SU-DHL-6 (cell line): Measurements from ENCODE around the gene TOM1L2.

Experiments
- H2AFZ ChIP-seq: fragments of 200-600 bp; sonication (generic); 2 replicates; pipeline ENCODE4 v1.6.1; 2014; ENCODE audit warnings: low read depth, mild to moderate bottlenecking, moderate library complexity, mixed read lengths, antibody characterized with exemption, low read length; ENCODE audit not compliant: severe bottlenecking
- H3F3A ChIP-seq: fragments of 200-600 bp; shearing (Covaris generic); 2 replicates; pipeline ENCODE4 v1.6.0; 2016; ENCODE audit warnings: antibody characterized with exemption, mild to moderate bottlenecking; ENCODE audit not compliant: insufficient read depth
- H3K27ac ChIP-seq: fragments of 200-600 bp; sonication (generic); 2 replicates; pipeline ENCODE4 v1.5.1; 2016; ENCODE audit warnings: low read depth, mild to moderate bottlenecking, low read length, moderate library complexity, mixed read lengths
- H3K27me3 ChIP-seq: fragments of 200-600 bp; sonication (generic), shearing (Covaris generic); 2 replicates; pipeline ENCODE4 v1.6.0; 2014; ENCODE audit warnings: mild to moderate bottlenecking, low read length
- H3K36me3 ChIP-seq: fragments of 200-600 bp; sonication (generic); 2 replicates; pipeline ENCODE4 v1.6.1; 2014; ENCODE audit warnings: mild to moderate bottlenecking, low read length, mixed read lengths
- H3K4me2 ChIP-seq: fragments of 300-600, 200-600 bp; shearing (Covaris generic), sonication (generic); 2 replicates; pipeline ENCODE4 v1.6.0; 2014; ENCODE audit warnings: low read length, low read depth, mild to moderate bottlenecking; ENCODE audit not compliant: poor library complexity, severe bottlenecking
- H3K4me3 ChIP-seq: fragments of 200-600 bp; sonication (generic); 2 replicates; pipeline ENCODE4 v1.5.1; 2014; ENCODE audit warnings: antibody characterized with exemption, low read length, mild to moderate bottlenecking, mixed read lengths; ENCODE audit not compliant: insufficient read depth, poor library complexity, severe bottlenecking
- H3K79me2 ChIP-seq: fragments of 200-600 bp; sonication (generic); 2 replicates; pipeline ENCODE4 v1.6.1; 2014; ENCODE audit warnings: mild to moderate bottlenecking, low read length, moderate library complexity; ENCODE audit not compliant: insufficient read depth
- H3K9ac ChIP-seq: fragments of 200-600 bp; sonication (generic); 2 replicates; pipeline ENCODE4 v1.7.0; 2014; ENCODE audit warnings: mild to moderate bottlenecking, low read length
- H3K9me2 ChIP-seq: fragments of 200-600 bp; sonication (generic); replicated peaks from 2 replicates; pipeline ENCODE4 v1.6.1; 2014; ENCODE audit warnings: low read length; ENCODE audit not compliant: insufficient read depth
- H3K9me3 ChIP-seq: fragments of 200-600 bp; sonication (generic); 2 replicates; pipeline ENCODE4 v1.6.1; 2014; ENCODE audit warnings: low read length, mixed read lengths; ENCODE audit not compliant: insufficient read depth
- H4K20me1 ChIP-seq: fragments of 200-600 bp; sonication (generic); 2 replicates; pipeline ENCODE4 v1.6.1; 2014; ENCODE audit warnings: low read depth, mild to moderate bottlenecking, antibody characterized with exemption, low read length, moderate library complexity, mixed read lengths
- CTCF ChIP-seq: fragments of 200-600 bp; sonication (generic); IDR thresholded peaks from one replicate; pipeline ENCODE4 v1.5.1; 2017; ENCODE audit warnings: antibody characterized with exemption, mild to moderate bottlenecking, low read length, moderate library complexity; ENCODE audit not compliant: insufficient read depth, poor library complexity, severe bottlenecking
- EZH2phosphoT487 ChIP-seq: fragments of 200-600 bp; sonication (generic), shearing (Covaris generic); conservative IDR thresholded peaks from 2 replicates; pipeline ENCODE4 v1.6.1; 2018; ENCODE audit warnings: mild to moderate bottlenecking, antibody characterized with exemption, low read length, moderate library complexity, mixed read lengths

The TOM1L2 gene

GRCh38 chr17:17804007-17804406 lies 168.2 kb downstream of the TOM1L2 start:
- H3K9me2 ChIP-seq = no peaks in the 10 kb centered on the region
- no peak overlapping the region for H3K27ac ChIP-seq
- H3K4me3 ChIP-seq = no peak overlapping the region
- no peaks in the 10 kb centered on the region for H3K36me3 ChIP-seq
- no peak overlapping the region for H3K9ac ChIP-seq
- no peak overlapping the region for H3K4me2 ChIP-seq
- no peak for TF ChIP-seq EZH2phosphoT487
- TF ChIP-seq CTCF = no peak
- H2AFZ ChIP-seq = no peak overlapping the region
- no peaks in the 10 kb centered on the region for H3K9me3 ChIP-seq
- H4K20me1 ChIP-seq = no peaks in the 10 kb centered on the region
- H3K79me2 ChIP-seq = no peaks in the 10 kb centered on the region
- H3F3A ChIP-seq = no peaks in the 10 kb centered on the region
- H3K27me3 ChIP-seq = no peaks in the 10 kb centered on the region

DNA sequence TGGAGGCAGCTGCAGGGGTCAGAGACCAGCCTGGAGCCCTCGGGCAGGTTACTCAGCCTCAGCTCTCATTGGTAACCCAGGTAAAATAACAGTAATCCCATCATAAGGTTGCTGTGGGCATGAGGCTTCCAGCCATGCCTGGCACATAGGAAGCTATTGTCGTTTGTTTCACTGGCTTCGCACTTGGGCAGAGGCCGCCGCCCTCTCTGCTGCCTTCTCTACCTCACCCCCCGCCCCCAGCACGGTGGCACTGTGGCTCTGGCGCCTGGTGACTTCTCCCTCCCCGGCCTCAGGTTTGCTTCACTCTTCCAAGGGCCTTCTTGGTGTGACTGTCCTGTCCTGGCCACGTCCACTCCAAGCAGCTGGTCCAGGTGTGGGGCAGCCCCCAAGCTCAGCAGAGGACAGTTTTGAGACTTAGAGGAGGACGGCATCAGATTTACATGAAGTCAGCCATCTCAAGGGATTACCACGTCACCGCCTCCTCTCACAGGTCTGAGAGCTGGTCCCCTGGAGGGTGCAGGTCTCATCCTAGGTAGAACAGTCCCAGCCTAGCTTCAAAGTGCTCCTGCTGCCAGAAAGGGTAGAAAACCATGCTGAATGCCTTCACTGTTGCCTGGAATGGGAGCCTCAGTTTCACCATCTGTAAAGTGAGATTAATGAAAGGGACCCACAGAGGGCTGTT lies 170.3 kb downstream of the TOM1L2 start:
- Histone ChIP-seq H4K20me1 (no peaks in the 10 kb centered on the region), H3K36me3 (no peaks in the 10 kb centered on the region), H3K9ac (no peak overlapping the region)

DNA sequence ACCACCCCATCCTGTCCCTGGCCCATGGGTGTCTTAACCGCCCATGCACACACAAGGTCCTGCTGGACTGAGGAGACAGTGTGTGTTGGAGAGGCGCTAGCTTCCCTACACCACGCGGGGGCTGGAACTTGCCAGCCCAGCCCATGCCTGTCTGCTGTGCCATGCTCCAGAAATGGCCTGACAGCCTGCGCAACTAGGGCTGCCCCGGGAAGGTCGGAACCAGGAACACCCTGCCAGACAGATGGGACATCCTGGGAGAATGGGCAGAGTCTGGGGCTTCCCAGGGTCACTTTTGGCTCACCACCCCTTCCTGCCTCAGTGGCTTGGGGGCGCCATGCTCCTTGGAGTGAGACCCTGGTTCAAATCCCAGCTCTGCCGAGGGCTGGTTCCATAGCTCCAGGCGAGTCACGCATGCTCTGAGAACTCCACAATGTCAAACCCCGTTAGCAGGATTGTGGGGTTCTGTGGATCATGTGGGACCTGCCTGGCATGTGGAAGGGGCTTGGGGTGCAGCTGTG lies 171.6 kb downstream of the TOM1L2 start:
- Histone ChIP-seq H3K36me3 (no peaks in the 10 kb centered on the region), H3K79me2 (no peaks in the 10 kb centered on the region), H4K20me1 (no peaks in the 10 kb centered on the region), H3K27me3 (no peaks in the 10 kb centered on the region), H3F3A (no peaks in the 10 kb centered on the region), H2AFZ (no peak overlapping the region), H3K9ac (no peak overlapping the region), H3K9me2 (no peaks in the 10 kb centered on the region), H3K9me3 (no peaks in the 10 kb centered on the region), H3K4me2 (no peak overlapping the region), H3K27ac (no peak overlapping the region), H3K4me3 (no peak overlapping the region)
- no peak for TF ChIP-seq CTCF
- no peak for TF ChIP-seq EZH2phosphoT487

More for the DNA sequence above, 170.3 kb downstream of the TOM1L2 start:
- Histone ChIP-seq H3K4me3 (no peak overlapping the region), H3K4me2 (no peak overlapping the region), H2AFZ (no peak overlapping the region), H3K27ac (no peak overlapping the region), H3K79me2 (no peaks in the 10 kb centered on the region), H3K9me3 (no peaks in the 10 kb centered on the region), H3K9me2 (no peaks in the 10 kb centered on the region), H3F3A (no peaks in the 10 kb centered on the region), H3K27me3 (no peaks in the 10 kb centered on the region)
- TF ChIP-seq EZH2phosphoT487 (no peak), CTCF (no peak)
